HG02798 (cell line): ENCODE results near the gene ZNF407.

Source experiments
- ATAC-seq: cut with Tn5 transposase; IDR thresholded peaks from one replicate; pipeline ENCODE4 v1.9.1; 2021; ENCODE audit warnings: mild to moderate bottlenecking; ENCODE audit not compliant: unreplicated experiment, poor library complexity

The ZNF407 gene

GRCh38 chr18:75054611-75055010, 456.9 kb downstream of the ZNF407 start:
- ATAC-seq = no peak

- ATAC-seq = no peak
Measured at GRCh38 chr18:75057169-75057960, 459.7 kb downstream of the ZNF407 start.

GRCh38 chr18:75060185-75060584, 462.5 kb downstream of the ZNF407 start:
- no peak for ATAC-seq

- ATAC-seq = no peak
Measured at GRCh38 chr18:75062297-75062886, 464.7 kb downstream of the ZNF407 start.

GRCh38 chr18:75063196-75063595, 465.5 kb downstream of the ZNF407 start:
- ATAC-seq = no peak

- no peak for ATAC-seq
Measured at GRCh38 chr18:75063615-75064512, 466.2 kb downstream of the ZNF407 start.

GRCh38 chr18:75064513-75064905, 466.8 kb downstream of the ZNF407 start:
- no peak for ATAC-seq

DNA sequence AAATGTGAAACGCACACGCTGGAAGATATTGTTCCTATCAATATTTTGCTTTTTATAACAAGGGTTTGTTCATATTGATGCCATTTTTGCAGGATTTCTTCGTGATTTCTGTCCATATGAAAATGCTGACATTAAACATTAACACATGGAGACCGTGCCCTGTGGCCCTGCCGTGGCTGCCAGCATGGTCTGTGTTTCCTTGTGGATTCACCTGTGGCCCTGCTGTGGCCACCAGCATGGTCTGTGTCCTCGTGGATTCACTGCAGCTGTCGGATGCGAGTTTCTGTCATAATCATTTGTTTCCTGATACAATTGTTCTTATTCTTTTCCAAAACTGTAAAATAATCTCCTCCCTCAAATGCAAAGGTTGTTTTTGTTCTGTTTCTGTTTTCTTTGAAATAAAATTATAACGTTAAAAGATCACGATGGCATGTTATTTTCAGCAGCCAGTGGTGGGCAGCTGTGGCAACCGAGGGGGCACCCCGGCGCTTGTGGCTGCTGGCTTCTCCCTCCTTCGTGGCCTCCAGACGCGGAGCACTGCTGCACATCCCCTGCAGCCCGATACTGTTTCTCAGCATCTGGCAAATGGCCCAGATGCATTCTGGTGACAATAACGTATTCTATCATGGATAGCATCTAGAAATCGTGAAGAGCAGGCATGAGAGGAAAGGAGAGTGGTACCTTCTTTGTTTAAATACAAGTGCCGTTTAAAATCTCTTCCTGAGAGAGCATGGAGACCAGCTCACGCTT, 467.8 kb downstream of the ZNF407 start:
- ATAC-seq = no peak

GRCh38 chr18:75066021-75066880, 468.6 kb downstream of the ZNF407 start:
- ATAC-seq = no peak

DNA sequence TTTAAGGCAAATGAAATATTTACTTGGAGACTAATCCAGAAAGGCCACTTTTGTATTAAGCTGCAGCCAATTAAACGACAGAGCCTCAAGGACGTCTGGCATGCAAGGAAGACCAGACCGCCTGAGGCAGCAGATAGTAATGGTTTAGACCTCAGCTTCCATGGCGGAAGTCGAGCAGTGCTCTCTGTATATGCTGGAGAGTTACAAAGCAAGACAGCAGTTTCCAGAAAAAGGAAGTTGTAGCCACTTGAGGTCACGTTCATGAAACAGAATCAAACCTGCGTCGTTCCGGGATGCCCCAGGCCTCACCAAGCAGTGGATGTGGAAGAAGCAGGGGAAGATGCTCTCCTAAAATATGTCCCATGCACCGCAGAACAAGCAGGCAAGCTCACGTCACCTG, 469.3 kb downstream of the ZNF407 start:
- no peak for ATAC-seq

DNA sequence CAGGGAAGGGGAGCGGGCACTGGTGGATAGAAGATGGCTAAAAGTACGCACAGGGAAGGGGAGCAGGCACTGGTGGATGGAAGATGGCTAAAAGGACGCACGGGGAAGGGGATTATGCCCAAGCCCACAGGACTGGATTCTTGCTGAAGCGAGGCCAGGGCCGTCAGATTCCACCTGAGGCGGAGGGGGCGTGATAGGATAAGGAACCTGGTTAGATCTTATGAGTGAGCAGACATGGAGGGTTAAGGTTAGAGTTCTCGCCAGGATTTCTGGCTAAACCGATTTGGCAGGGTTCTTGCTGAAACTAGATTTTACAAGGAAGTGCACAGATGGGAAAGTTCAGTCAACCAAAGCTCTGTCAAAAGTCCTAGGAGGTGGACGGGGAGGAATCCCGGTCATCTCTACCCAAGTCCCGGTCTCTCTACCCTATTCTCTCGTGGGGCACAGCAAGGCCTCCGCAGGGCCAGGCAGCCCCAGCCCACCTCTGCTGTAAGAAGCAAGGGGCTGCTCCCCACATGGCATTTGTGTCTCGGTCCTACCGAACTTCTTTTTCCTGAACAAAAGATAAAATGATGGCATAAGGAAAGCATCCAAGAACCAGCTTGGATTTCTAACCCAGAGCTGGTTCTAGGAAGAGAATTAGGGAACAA, 470.5 kb downstream of the ZNF407 start:
- no peak for ATAC-seq

DNA sequence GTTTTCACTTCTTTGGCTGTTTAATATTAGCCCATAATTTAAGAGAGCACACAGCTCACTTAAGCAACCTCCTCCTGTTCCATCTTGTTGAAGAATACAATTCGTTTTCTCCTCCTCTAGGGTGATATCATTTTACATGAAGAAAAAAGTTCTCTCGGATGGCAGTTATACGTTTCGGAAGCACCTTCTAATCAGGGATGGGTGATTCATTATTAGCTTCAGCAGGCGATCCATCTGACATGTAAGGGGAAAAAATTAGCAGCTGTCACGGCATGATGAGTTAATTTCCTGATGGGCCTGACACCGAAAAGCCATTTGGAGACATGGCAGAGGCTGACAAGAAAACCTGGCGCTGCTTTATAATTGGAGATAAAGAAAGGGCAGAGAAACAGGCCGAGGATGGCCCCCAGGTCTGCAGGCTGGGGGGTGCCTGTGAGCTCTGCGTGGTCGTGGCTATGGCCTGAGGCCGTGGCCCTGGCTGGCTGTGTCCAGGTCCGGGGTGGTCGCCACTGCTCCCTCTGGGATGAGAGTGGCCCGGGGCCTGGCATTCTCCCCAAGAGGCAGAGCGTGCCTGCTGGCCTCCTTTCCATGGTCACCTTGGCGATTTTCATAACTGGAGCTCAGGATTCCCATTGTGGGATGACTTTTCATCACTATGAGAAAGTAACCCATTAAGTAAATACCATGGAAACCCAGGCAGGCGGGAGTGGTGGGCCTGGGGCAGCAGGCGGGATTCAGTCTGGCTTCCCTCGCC, 471.2 kb downstream of the ZNF407 start:
- no peak for ATAC-seq

- no peak for ATAC-seq
Measured at GRCh38 chr18:75070235-75070624, 472.6 kb downstream of the ZNF407 start.

DNA sequence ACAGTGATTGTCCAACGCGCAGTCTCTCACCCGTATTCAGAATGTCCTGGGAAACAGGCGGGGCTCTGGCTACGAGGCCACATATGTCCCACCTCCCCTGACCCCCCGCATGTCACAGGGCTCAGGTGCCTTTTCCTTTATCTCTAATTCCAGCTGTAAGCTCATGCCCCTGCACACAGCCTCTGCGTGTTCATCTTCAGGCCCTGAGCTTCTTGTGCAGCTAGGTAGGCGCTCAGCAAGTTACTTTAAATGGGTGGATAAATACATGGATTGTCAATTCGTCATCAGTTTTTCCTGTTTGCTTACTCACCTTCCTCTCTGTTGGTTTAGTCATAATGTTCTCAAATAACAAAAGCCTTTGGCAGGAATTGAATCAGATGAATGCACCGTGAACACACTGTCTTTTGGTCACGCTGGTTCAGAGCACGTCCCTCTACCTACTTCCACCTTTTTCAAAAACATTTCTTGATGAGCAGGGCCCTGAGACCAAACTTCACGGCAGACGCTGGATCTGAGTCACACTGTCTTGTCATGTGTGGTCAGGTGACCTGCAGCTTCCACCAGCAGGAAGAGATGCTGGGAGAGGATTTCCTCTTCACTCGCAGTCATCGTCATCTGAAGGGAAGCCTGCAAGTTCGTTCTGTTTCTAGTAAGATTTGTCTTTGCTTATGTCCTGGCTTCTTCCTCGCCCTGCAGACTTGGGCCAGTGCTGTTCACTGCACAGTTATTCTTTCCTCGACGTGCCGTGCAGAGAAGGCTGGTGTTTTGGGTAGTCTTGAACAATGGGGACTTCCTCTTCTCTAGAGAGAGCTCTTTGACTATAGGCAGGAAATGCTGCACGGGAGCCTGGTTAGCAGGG, 473.2 kb downstream of the ZNF407 start:
- ATAC-seq = peak; percentile 76

DNA sequence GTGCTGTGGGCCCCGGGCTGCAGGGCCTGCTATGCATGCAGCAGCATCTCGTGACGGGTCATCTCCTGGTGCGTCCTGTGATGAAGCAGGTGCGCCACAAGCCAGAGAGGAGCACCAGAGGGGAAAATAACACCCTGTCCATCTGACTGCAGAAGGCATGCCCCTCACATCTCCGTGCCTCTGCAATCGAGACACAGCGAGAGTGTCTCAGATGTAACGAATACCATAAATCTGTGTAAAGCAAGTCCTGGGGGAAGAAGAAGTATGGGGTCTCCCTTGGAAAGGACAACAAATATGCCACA, 473.8 kb downstream of the ZNF407 start:
- no peak for ATAC-seq

GRCh38 chr18:75071866-75072671, 474.4 kb downstream of the ZNF407 start:
- ATAC-seq = no peak
